Measurements from ENCODE around the gene MARS1.

- no peak for TF ChIP-seq POLR2AphosphoS5 (IDR thresholded peaks at IDR 0.05; ENCODE audit: low read depth, low read length)
- TF ChIP-seq TAF1 (IDR thresholded peaks at IDR 0.05; ENCODE audit: borderline replicate concordance, insufficient read depth, low read length), result no peak
Observed at GRCh38 chr12:57470970-57471656, 16.8 kb upstream of the MARS1 start.
